GM12873 (cell line): ENCODE results near the gene SLC6A3.

ENCODE experiments used
- CTCF ChIP-seq: IDR thresholded peaks from 2 replicates; pipeline ENCODE4 v1.5.1; 2012; ENCODE audit warnings: low read depth, mild to moderate bottlenecking, moderate library complexity, low read length, control low read depth; ENCODE audit not compliant: insufficient read depth; ENCODE audit errors: missing control alignments

The SLC6A3 gene

GRCh38 chr5:1445313-1445688, at the start of gene SLC6A3:
SLC6A3 (minus strand) TSS chr5:1445440; CDS start chr5:1443197, 2,243 bp downstream.
- TF ChIP-seq CTCF: no peak

- no peak for TF ChIP-seq CTCF
Observed at GRCh38 chr5:1493941-1494340, 48.7 kb upstream of the SLC6A3 start.

- no peak for TF ChIP-seq CTCF
Observed at GRCh38 chr5:1493413-1493812, 48.2 kb upstream of the SLC6A3 start.

GRCh38 chr5:1492757-1493156, 47.5 kb upstream of the SLC6A3 start:
- TF ChIP-seq CTCF: no peak

- TF ChIP-seq CTCF: no peak
Observed at GRCh38 chr5:1490376-1490775, 45.1 kb upstream of the SLC6A3 start.

GRCh38 chr5:1489754-1490153, 44.5 kb upstream of the SLC6A3 start:
- no peak for TF ChIP-seq CTCF

- no peak for TF ChIP-seq CTCF
Observed at GRCh38 chr5:1488882-1489680, 43.8 kb upstream of the SLC6A3 start.
